Cardiac fibroblast (primary cell): ENCODE data around the gene MAGI3.

Experiments
- DNase-seq, 2 donors: peaks; one replicate each; pipeline versions ENCODE4 v3.0.0 to v3.0.0-alpha.2; 2010; ENCODE audit warnings: low read depth in 2 of 2
- H3K4me3 ChIP-seq, 2 donors: replicated peaks in 1 of 2; 1 replicate in 1 of 2; 2 replicates in 1 of 2; pipeline ENCODE4 v1.5.1; 2011; ENCODE audit warnings: low read depth in 2 of 2, low read length in 2 of 2, mild to moderate bottlenecking in 2 of 2, moderate library complexity in 1 of 2
- TF ChIP-seq, protein P1 (sequence below): IDR thresholded peaks from one replicate; pipeline ENCODE4 v1.5.1; 2011; ENCODE audit warnings: low read depth, mild to moderate bottlenecking, low read length, inconsistent platforms

MAGI3 gene

DNA sequence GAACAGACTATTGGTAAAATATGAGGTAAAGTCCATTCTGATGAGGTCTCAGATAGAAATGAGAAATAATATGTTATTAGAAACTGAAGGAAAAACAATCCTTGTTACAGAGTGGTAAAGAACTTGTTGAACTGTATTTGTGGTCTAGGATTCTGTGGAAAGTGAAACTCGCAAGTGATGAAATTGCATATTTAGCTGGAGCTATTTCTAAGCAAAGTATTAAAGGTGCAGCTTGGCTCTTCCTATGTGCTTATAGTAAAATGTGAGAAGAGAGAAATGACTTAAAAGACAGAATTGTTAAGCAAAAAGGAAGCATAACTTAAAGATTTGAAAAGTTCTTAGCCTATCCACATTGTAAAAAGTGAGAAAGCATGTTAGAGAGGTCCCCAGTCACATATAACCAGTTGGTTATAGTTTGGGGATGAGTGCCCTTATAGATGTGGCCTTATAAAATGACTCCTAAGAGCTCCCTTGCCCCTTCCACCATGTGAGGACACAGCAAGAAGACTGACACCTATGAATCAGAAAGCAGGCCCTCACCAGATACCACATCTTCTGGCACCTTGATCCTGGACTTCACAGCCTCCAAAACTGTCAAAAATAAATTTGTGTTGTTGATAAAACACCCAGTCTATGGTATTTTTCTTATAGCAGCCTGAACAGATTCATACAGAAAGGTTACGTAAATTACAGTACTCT, 344.2 kb downstream of the MAGI3 start:
- no peak overlapping the region for H3K4me3 ChIP-seq
- no peak for DNase-seq
- TF ChIP-seq, protein P1, sequence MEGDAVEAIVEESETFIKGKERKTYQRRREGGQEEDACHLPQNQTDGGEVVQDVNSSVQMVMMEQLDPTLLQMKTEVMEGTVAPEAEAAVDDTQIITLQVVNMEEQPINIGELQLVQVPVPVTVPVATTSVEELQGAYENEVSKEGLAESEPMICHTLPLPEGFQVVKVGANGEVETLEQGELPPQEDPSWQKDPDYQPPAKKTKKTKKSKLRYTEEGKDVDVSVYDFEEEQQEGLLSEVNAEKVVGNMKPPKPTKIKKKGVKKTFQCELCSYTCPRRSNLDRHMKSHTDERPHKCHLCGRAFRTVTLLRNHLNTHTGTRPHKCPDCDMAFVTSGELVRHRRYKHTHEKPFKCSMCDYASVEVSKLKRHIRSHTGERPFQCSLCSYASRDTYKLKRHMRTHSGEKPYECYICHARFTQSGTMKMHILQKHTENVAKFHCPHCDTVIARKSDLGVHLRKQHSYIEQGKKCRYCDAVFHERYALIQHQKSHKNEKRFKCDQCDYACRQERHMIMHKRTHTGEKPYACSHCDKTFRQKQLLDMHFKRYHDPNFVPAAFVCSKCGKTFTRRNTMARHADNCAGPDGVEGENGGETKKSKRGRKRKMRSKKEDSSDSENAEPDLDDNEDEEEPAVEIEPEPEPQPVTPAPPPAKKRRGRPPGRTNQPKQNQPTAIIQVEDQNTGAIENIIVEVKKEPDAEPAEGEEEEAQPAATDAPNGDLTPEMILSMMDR = no peak
